CD4-positive, CD25-positive, alpha-beta regulatory T cell (primary cell): Measurements from ENCODE around the gene BCR. TPM values are rescaled to one million over a fixed set of nuclear protein-coding genes. Genes with fewer than 3 reads are reported as not detected.

ENCODE experiments used
- ATAC-seq, 2 donors: fragments of 150-1000 bp; cut with Tn5 transposase; one replicate each; pipeline ENCODE4 v1.10.0; 2021; ENCODE audit warnings: low read depth in 2 of 2, moderate number of reproducible peaks in 2 of 2, moderate library complexity in 1 of 2
- DNase-seq, 3 donors: peaks; one replicate each; pipeline versions ENCODE4 v3.0.0 to v3.0.0-alpha.2; 2012 to 2022; ENCODE audit warnings: mixed read lengths in 1 of 3
- H3K27ac ChIP-seq: one replicate; pipeline ENCODE4 v1.7.0; 2013; ENCODE audit warnings: mild to moderate bottlenecking, low read length; ENCODE audit not compliant: insufficient read depth, poor library complexity, severe bottlenecking
- H3K27me3 ChIP-seq: one replicate; pipeline ENCODE4 v1.7.0; 2013; ENCODE audit warnings: low read length; ENCODE audit not compliant: control insufficient read depth, insufficient read depth
- H3K36me3 ChIP-seq: one replicate; pipeline ENCODE4 v1.7.0; 2013; ENCODE audit warnings: mild to moderate bottlenecking, low read length, moderate library complexity; ENCODE audit not compliant: control insufficient read depth, insufficient read depth
- H3K4me1 ChIP-seq: 2 replicates; pipeline ENCODE4 v1.7.0; 2013; ENCODE audit warnings: mild to moderate bottlenecking, low read length; ENCODE audit not compliant: insufficient read depth, control insufficient read depth, poor library complexity, severe bottlenecking
- H3K4me3 ChIP-seq: one replicate; pipeline ENCODE4 v1.7.0; 2013; ENCODE audit warnings: low read depth, mild to moderate bottlenecking, low read length, moderate library complexity
- H3K9me3 ChIP-seq, 2 experiments: 1 replicate in 1 of 2; 2 replicates in 1 of 2; pipeline ENCODE4 v1.7.0; 2013; ENCODE audit warnings: low read length in 2 of 2, mild to moderate bottlenecking in 1 of 2, moderate library complexity in 1 of 2; ENCODE audit not compliant: control insufficient read depth in 2 of 2
- H3K27ac Mint-ChIP-seq, 3 donors: one replicate each; pipeline ENCODE4 v1.8.0; 2020 to 2022; ENCODE audit warnings: mild to moderate bottlenecking in 3 of 3, mixed read lengths in 3 of 3, moderate library complexity in 2 of 3
- H3K27me3 Mint-ChIP-seq: one replicate; pipeline ENCODE4 v1.8.0; 2022; ENCODE audit warnings: mild to moderate bottlenecking, mixed read lengths
- H3K36me3 Mint-ChIP-seq: one replicate; pipeline ENCODE4 v1.8.0; 2020; ENCODE audit warnings: mixed read lengths
- H3K4me1 Mint-ChIP-seq, 4 donors: one replicate each; pipeline ENCODE4 v1.8.0; 2020 to 2022; ENCODE audit warnings: mixed read lengths in 4 of 4, mild to moderate bottlenecking in 1 of 4
- H3K4me3 Mint-ChIP-seq, 4 donors: one replicate each; pipeline ENCODE4 v1.8.0; 2020 to 2022; ENCODE audit warnings: mild to moderate bottlenecking in 4 of 4, mixed read lengths in 4 of 4, moderate library complexity in 3 of 4
- H3K9me3 Mint-ChIP-seq, 7 donors: one replicate each; pipeline ENCODE4 v1.8.0; 2020 to 2022; ENCODE audit warnings: mixed read lengths in 7 of 7, mild to moderate bottlenecking in 3 of 7, moderate library complexity in 2 of 7
- polyA plus RNA-seq, 4 donors: library from polyadenylated mRNA; unstranded; fragments of 300-500 nt; fragmentation: Illumina TruSeq; gene quantifications; one replicate each; pipeline ENCODE4 v1.2.3, GENCODE V29; 2021
- total RNA-seq: library from RNA; stranded (reverse); gene quantifications from one replicate; pipeline ENCODE4 v1.2.3, GENCODE V29; 2022

BCR gene
- total and polyA plus RNA-seq, 5 donors from 2014 or later = 2.6 to 66.3 (median 2.8) TPM

- Mint-ChIP-seq H3K27ac (peak overlapping the region in 2 of 3 donors; percentile 88 to 93), H3K9me3 (peaks cover 0 to 1% (median 0%) of the 10 kb centered on the region in 7 donors), H3K27me3 (no peaks in the 10 kb centered on the region), H3K4me3 (peak overlapping the region; percentile 13 to 90 (median 68)), H3K4me1 (peaks cover 22 to 99% (median 71%) of the 10 kb centered on the region in 4 donors), H3K36me3 (peaks cover 4% of the 10 kb centered on the region)
- no peaks in the 10 kb centered on the region for H3K9me3 ChIP-seq
- no peak for ATAC-seq
- no peaks in the 10 kb centered on the region for H3K27me3 ChIP-seq
- H3K4me3 ChIP-seq = no peak overlapping the region
- no peak for DNase-seq
- H3K4me1 ChIP-seq = peaks cover 68% of the 10 kb centered on the region
- H3K27ac ChIP-seq = peak overlapping the region; percentile 42
- no peaks in the 10 kb centered on the region for H3K36me3 ChIP-seq
Measured at GRCh38 chr22:23218053-23218866, 38.0 kb downstream of the BCR start.

GRCh38 chr22:23218867-23219251 is 38.5 kb downstream of the BCR start:
- ATAC-seq = no peak
- Mint-ChIP-seq H3K36me3 (peaks cover 4% of the 10 kb centered on the region), H3K4me3 (peak overlapping the region; percentile 13 to 92 (median 86)), H3K9me3 (peaks cover 0 to 1% (median 0%) of the 10 kb centered on the region in 7 donors), H3K4me1 (peaks cover 20 to 97% (median 73%) of the 10 kb centered on the region in 4 donors), H3K27me3 (no peaks in the 10 kb centered on the region), H3K27ac (peak overlapping the region in 2 of 3 donors; percentile 88 to 93)
- no peaks in the 10 kb centered on the region for H3K27me3 ChIP-seq
- peak in 1 of 3 donors; percentile 23 for DNase-seq
- peak overlapping the region; percentile 56 for H3K27ac ChIP-seq
- H3K4me1 ChIP-seq = peaks cover 68% of the 10 kb centered on the region
- no peaks in the 10 kb centered on the region for H3K36me3 ChIP-seq
- H3K9me3 ChIP-seq = no peaks in the 10 kb centered on the region
- peak overlapping the region; percentile 32 for H3K4me3 ChIP-seq

- Mint-ChIP-seq H3K9me3 (peaks cover 0 to 1% (median 0%) of the 10 kb centered on the region in 7 donors), H3K36me3 (peaks cover 4% of the 10 kb centered on the region), H3K27ac (peak overlapping the region in 2 of 3 donors; percentile 88 to 93), H3K27me3 (no peaks in the 10 kb centered on the region), H3K4me1 (peaks cover 17 to 97% (median 73%) of the 10 kb centered on the region in 4 donors), H3K4me3 (peak overlapping the region; percentile 82 to 92 (median 90))
- peak overlapping the region; percentile 32 for H3K4me3 ChIP-seq
- H3K9me3 ChIP-seq = no peaks in the 10 kb centered on the region
- no peaks in the 10 kb centered on the region for H3K27me3 ChIP-seq
- no peaks in the 10 kb centered on the region for H3K36me3 ChIP-seq
- H3K4me1 ChIP-seq = peaks cover 68% of the 10 kb centered on the region
- no peak for ATAC-seq
- H3K27ac ChIP-seq = peak overlapping the region; percentile 56
- no peak for DNase-seq
Measured at GRCh38 chr22:23219317-23219716, 39.0 kb downstream of the BCR start.

GRCh38 chr22:23219822-23220484 is 39.6 kb downstream of the BCR start:
- Mint-ChIP-seq H3K9me3 (peaks cover 0 to 2% (median 0%) of the 10 kb centered on the region in 7 donors), H3K27me3 (no peaks in the 10 kb centered on the region), H3K4me1 (peaks cover 14 to 96% (median 71%) of the 10 kb centered on the region in 4 donors), H3K36me3 (peaks cover under 1% of the 10 kb centered on the region), H3K27ac (peak overlapping the region; percentile 88 to 95 (median 93)), H3K4me3 (peak overlapping the region; percentile 82 to 92 (median 90))
- DNase-seq (peak in 1 of 3 donors; percentile 74), ATAC-seq (peak; percentile 66 to 77)
- Histone ChIP-seq H3K9me3 (no peaks in the 10 kb centered on the region), H3K27me3 (no peaks in the 10 kb centered on the region), H3K4me1 (peaks cover 71% of the 10 kb centered on the region), H3K4me3 (peak overlapping the region; percentile 32), H3K36me3 (no peaks in the 10 kb centered on the region), H3K27ac (peak overlapping the region; percentile 56)

- H3K27me3 ChIP-seq = no peaks in the 10 kb centered on the region
- peaks cover 68% of the 10 kb centered on the region for H3K4me1 ChIP-seq
- peak; percentile 33 to 44 for ATAC-seq
- no peaks in the 10 kb centered on the region for H3K36me3 ChIP-seq
- peak in 1 of 3 donors; percentile 60 for DNase-seq
- no peaks in the 10 kb centered on the region for H3K9me3 ChIP-seq
- H3K36me3 Mint-ChIP-seq = no peaks in the 10 kb centered on the region
- H3K27me3 Mint-ChIP-seq = no peaks in the 10 kb centered on the region
- H3K4me3 Mint-ChIP-seq = peak overlapping the region; percentile 82 to 90 (median 90)
- peaks cover 0 to 2% (median 0%) of the 10 kb centered on the region in 7 donors for H3K9me3 Mint-ChIP-seq
- H3K4me1 Mint-ChIP-seq = peaks cover 8 to 96% (median 65%) of the 10 kb centered on the region in 4 donors
- peak overlapping the region; percentile 88 to 95 (median 93) for H3K27ac Mint-ChIP-seq
- no peak overlapping the region for H3K4me3 ChIP-seq
- peak overlapping the region; percentile 56 for H3K27ac ChIP-seq
Measured at GRCh38 chr22:23220485-23221350, 40.4 kb downstream of the BCR start.

- H3K4me1 ChIP-seq = peaks cover 62% of the 10 kb centered on the region
- H3K9me3 Mint-ChIP-seq = peaks cover 0 to 2% (median 0%) of the 10 kb centered on the region in 7 donors
- no peak for DNase-seq
- H3K36me3 Mint-ChIP-seq = peaks cover 4% of the 10 kb centered on the region
- no peaks in the 10 kb centered on the region for H3K27me3 ChIP-seq
- H3K4me3 ChIP-seq = no peak overlapping the region
- H3K9me3 ChIP-seq = no peaks in the 10 kb centered on the region
- peaks cover 7 to 96% (median 63%) of the 10 kb centered on the region in 4 donors for H3K4me1 Mint-ChIP-seq
- peak overlapping the region in 1 of 4 donors; percentile 90 for H3K4me3 Mint-ChIP-seq
- H3K27ac Mint-ChIP-seq = peak overlapping the region; percentile 63 to 93 (median 67)
- no peak for ATAC-seq
- H3K27ac ChIP-seq = no peak overlapping the region
- H3K27me3 Mint-ChIP-seq = no peaks in the 10 kb centered on the region
- H3K36me3 ChIP-seq = no peaks in the 10 kb centered on the region
Measured at GRCh38 chr22:23221351-23221804, 41.1 kb downstream of the BCR start.
